H1 (cell line): Measurements from ENCODE around the gene ILKAP.

ENCODE experiments used
- BACH1 ChIP-seq: IDR thresholded peaks from 2 replicates; pipeline ENCODE4 v1.6.1; 2012; ENCODE audit warnings: low read length, improper control_type of control experiment
- CBX5 ChIP-seq: fragments of 300-800, 300-1000 bp; sonication (generic); IDR thresholded peaks from 2 replicates; pipeline ENCODE4 v1.7.1; 2016; ENCODE audit warnings: antibody characterized with exemption, low read length, low read depth
- KDM1A ChIP-seq: fragments of 200-600, 300-600 bp; sonication (generic); IDR thresholded peaks from 2 replicates; pipeline ENCODE4 v1.7.1; 2016; ENCODE audit warnings: mild to moderate bottlenecking, low read length, borderline replicate concordance
- POLR2A ChIP-seq, 2 experiments: IDR thresholded peaks; 1 replicate in 1 of 2; 2 replicates in 1 of 2; pipeline ENCODE4 v1.6.1; 2011; ENCODE audit warnings: low read depth in 2 of 2, low read length in 2 of 2, mild to moderate bottlenecking in 2 of 2; ENCODE audit errors: control extremely low read depth in 1 of 2
- RAD21 ChIP-seq, 2 experiments: IDR thresholded peaks in 1 of 2; conservative IDR thresholded peaks in 1 of 2; 2 replicates each; pipeline ENCODE4 v1.6.1; 2011; ENCODE audit warnings: low read depth in 2 of 2, low read length in 2 of 2, improper control_type of control experiment in 1 of 2, inconsistent platforms in 1 of 2, mild to moderate bottlenecking in 1 of 2, moderate library complexity in 1 of 2
- RXRA ChIP-seq: IDR thresholded peaks from 2 replicates; pipeline ENCODE4 v1.6.1; 2011; ENCODE audit warnings: low read depth, mild to moderate bottlenecking, low read length, moderate library complexity; ENCODE audit not compliant: insufficient read depth
- SIX5 ChIP-seq: IDR thresholded peaks from 2 replicates; pipeline ENCODE4 v1.6.1; 2011; ENCODE audit warnings: mild to moderate bottlenecking, low read depth, low read length
- TEAD4 ChIP-seq: IDR thresholded peaks from 2 replicates; pipeline ENCODE4 v1.6.1; 2012; ENCODE audit warnings: low read depth, low read length, inconsistent platforms, mixed read lengths
- USF2 ChIP-seq: IDR thresholded peaks from 2 replicates; pipeline ENCODE4 v1.6.1; 2011; ENCODE audit warnings: low read length, improper control_type of control experiment
- ZNF274 ChIP-seq: IDR thresholded peaks from 2 replicates; pipeline ENCODE4 v1.7.0; 2012; ENCODE audit warnings: low read length, borderline replicate concordance; ENCODE audit errors: extremely low read depth
- TF ChIP-seq, protein P1 (sequence below): IDR thresholded peaks from 2 replicates; pipeline ENCODE4 v1.6.1; 2012; ENCODE audit warnings: low read length, inconsistent platforms
- TF ChIP-seq, protein P2 (sequence below), 3 experiments: IDR thresholded peaks; 1 replicate in 2 of 3; 2 replicates in 1 of 3; pipeline versions ENCODE4 v1.5.1 to v1.6.1; 2011; ENCODE audit warnings: low read length in 3 of 3, mild to moderate bottlenecking in 3 of 3, inconsistent platforms in 2 of 3, low read depth in 1 of 3, moderate library complexity in 1 of 3; ENCODE audit not compliant: insufficient read depth in 1 of 3; ENCODE audit errors: control extremely low read depth in 1 of 3

DNA sequence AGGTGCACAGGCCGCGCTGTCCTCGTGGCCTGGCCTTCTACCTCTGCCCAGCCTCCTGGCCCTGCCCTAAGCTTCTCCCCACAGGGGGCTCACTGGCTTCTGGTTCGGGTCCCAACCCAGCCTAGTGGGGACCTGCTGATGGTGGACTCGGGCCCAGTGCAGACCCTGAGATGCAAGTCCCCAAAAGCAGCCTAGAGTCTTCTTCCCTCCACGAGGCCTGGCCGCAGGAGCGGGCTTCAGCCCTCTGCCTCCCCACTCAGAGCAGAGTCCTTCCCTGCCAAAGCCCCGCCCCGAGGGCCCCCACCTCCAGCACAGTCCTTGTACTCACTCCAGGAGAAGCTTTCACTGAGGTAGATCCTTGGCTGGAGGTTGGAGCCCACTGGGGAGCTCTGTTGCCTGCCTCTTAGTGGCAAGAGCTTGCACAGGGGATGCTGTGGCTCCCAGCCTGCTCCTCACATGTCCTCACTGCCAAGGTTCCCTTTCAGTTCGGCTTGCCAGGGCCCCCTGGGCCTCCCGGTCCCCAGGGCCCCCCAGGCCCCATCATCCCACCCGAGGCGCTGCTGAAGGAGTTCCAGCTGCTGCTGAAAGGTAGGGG is 41.1 kb downstream of the ILKAP start:
- no peak for TF ChIP-seq TEAD4
- TF ChIP-seq, protein P1, sequence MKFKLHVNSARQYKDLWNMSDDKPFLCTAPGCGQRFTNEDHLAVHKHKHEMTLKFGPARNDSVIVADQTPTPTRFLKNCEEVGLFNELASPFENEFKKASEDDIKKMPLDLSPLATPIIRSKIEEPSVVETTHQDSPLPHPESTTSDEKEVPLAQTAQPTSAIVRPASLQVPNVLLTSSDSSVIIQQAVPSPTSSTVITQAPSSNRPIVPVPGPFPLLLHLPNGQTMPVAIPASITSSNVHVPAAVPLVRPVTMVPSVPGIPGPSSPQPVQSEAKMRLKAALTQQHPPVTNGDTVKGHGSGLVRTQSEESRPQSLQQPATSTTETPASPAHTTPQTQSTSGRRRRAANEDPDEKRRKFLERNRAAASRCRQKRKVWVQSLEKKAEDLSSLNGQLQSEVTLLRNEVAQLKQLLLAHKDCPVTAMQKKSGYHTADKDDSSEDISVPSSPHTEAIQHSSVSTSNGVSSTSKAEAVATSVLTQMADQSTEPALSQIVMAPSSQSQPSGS = no peak
- no peak for TF ChIP-seq CBX5
- TF ChIP-seq BACH1 = no peak
- TF ChIP-seq, protein P2, sequence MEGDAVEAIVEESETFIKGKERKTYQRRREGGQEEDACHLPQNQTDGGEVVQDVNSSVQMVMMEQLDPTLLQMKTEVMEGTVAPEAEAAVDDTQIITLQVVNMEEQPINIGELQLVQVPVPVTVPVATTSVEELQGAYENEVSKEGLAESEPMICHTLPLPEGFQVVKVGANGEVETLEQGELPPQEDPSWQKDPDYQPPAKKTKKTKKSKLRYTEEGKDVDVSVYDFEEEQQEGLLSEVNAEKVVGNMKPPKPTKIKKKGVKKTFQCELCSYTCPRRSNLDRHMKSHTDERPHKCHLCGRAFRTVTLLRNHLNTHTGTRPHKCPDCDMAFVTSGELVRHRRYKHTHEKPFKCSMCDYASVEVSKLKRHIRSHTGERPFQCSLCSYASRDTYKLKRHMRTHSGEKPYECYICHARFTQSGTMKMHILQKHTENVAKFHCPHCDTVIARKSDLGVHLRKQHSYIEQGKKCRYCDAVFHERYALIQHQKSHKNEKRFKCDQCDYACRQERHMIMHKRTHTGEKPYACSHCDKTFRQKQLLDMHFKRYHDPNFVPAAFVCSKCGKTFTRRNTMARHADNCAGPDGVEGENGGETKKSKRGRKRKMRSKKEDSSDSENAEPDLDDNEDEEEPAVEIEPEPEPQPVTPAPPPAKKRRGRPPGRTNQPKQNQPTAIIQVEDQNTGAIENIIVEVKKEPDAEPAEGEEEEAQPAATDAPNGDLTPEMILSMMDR (IDR thresholded peaks at IDR 0.05; ENCODE audit: control extremely low read depth in 1 of 3, insufficient read depth in 1 of 3, low read depth in 1 of 3, low read length in 3 of 3) = no peak
- no peak for TF ChIP-seq POLR2A (IDR thresholded peaks at IDR 0.05; ENCODE audit: control extremely low read depth in 1 of 2, low read depth in 2 of 2, low read length in 2 of 2)
- no peak for TF ChIP-seq ZNF274
- TF ChIP-seq SIX5 = no peak
- no peak for TF ChIP-seq RXRA
- no peak for TF ChIP-seq RAD21 (IDR thresholded peaks at IDR 0.05 in 1 of 2, conservative IDR thresholded peaks at IDR 0.05 in 1 of 2; ENCODE audit: low read depth in 2 of 2, low read length in 2 of 2)
- no peak for TF ChIP-seq USF2
- no peak for TF ChIP-seq KDM1A
